ENCODE data around the gene CTNNBL1. TPM values are rescaled to one million over a fixed set of nuclear protein-coding genes. Genes with fewer than 3 reads are reported as not detected.

CTNNBL1 gene
- polyA plus RNA-seq, 1 of the 3 experiments (the other 2 are of a cell fraction), result 29.5 TPM

GRCh38 chr20:37797669-37798175 is 103.9 kb downstream of the CTNNBL1 start:
- H3K36me3 ChIP-seq (replicated peaks in 1 of 2; ENCODE audit: control insufficient read depth in 1 of 2, insufficient read depth in 2 of 2, low read length in 1 of 2), result peaks cover 16 to 23% of the 10 kb centered on the region in 2 experiments
- no peaks in the 10 kb centered on the region for H3K27me3 ChIP-seq (ENCODE audit: insufficient read depth)
- POLR2A ChIA-PET, result no interaction called here
- no peak overlapping the region for H3K4me2 ChIP-seq
- no peak for DNase-seq
- WGBS (ENCODE audit: low lambda C conversion rate), result 92% methylated on average over 4 of the region's 4 CpGs
- CTCF ChIA-PET, result interaction anchor here (1.4 kb wide), 1 partner anchor 18 kb away, joined by 3 read pairs; no protein-coding TSS in a partner anchor
- no peak overlapping the region for H3K27ac ChIP-seq (ENCODE audit: low read depth in 2 of 2, low read length in 1 of 2)
- no peak overlapping the region for H3K4me3 ChIP-seq (ENCODE audit: low read depth in 2 of 2, low read length in 1 of 2)
- no peaks in the 10 kb centered on the region for H3K9me2 ChIP-seq
- TF ChIP-seq NFIC (IDR thresholded peaks at IDR 0.05; ENCODE audit: borderline replicate concordance), result no peak
- TF ChIP-seq EZH2phosphoT487 (IDR thresholded peaks at IDR 0.05; ENCODE audit: borderline replicate concordance, low read depth), result no peak
- no peaks in the 10 kb centered on the region for H3K79me2 ChIP-seq (ENCODE audit: insufficient read depth)
- H3K4me1 ChIP-seq (ENCODE audit: control insufficient read depth in 1 of 2, insufficient read depth in 2 of 2, low read depth in 1 of 2, low read length in 1 of 2), result no peaks in the 10 kb centered on the region
- no peak overlapping the region for H2AFZ ChIP-seq (ENCODE audit: low read depth)
- no peak overlapping the region for H3K9ac ChIP-seq
- H3K9me3 ChIP-seq, result no peaks in the 10 kb centered on the region
- no peaks in the 10 kb centered on the region for H4K20me1 ChIP-seq (ENCODE audit: insufficient read depth)
- H3F3A ChIP-seq (replicated peaks; ENCODE audit: insufficient read depth), result no peaks in the 10 kb centered on the region

GRCh38 chr20:37798312-37798711 is 104.5 kb downstream of the CTNNBL1 start:
- H3K79me2 ChIP-seq (ENCODE audit: insufficient read depth), result no peaks in the 10 kb centered on the region
- H3K27me3 ChIP-seq (ENCODE audit: insufficient read depth), result no peaks in the 10 kb centered on the region
- no peak overlapping the region for H2AFZ ChIP-seq (ENCODE audit: low read depth)
- H3K9me2 ChIP-seq, result no peaks in the 10 kb centered on the region
- H3K9ac ChIP-seq, result no peak overlapping the region
- no peaks in the 10 kb centered on the region for H3F3A ChIP-seq (replicated peaks; ENCODE audit: insufficient read depth)
- ChIA-PET CTCF (interaction anchor here (0.9 to 1.4 kb wide), 2 partner anchors 18 to 235 kb away, joined by 3 read pairs; no protein-coding TSS in a partner anchor), POLR2A (no interaction called here)
- no peak for DNase-seq
- H3K27ac ChIP-seq (ENCODE audit: low read depth in 2 of 2, low read length in 1 of 2), result no peak overlapping the region
- TF ChIP-seq MXI1 (IDR thresholded peaks at IDR 0.05; ENCODE audit: low read depth, low read length) (no peak), NFIC (IDR thresholded peaks at IDR 0.05; ENCODE audit: borderline replicate concordance) (no peak), RFX5 (IDR thresholded peaks at IDR 0.05; ENCODE audit: low read length) (no peak), FOSL2 (IDR thresholded peaks at IDR 0.05; ENCODE audit: borderline replicate concordance, low read depth) (no peak), TCF12 (IDR thresholded peaks at IDR 0.05) (no peak), RCOR1 (IDR thresholded peaks at IDR 0.05; ENCODE audit: low read length) (no peak), POLR2AphosphoS5 (IDR thresholded peaks at IDR 0.05; ENCODE audit: low read depth, low read length) (no peak), FOXM1 (IDR thresholded peaks at IDR 0.05; ENCODE audit: low read depth) (no peak), PBX3 (IDR thresholded peaks at IDR 0.05) (no peak), FOXJ3 (CRISPR knock-in tag; IDR thresholded peaks at IDR 0.05) (no peak), NRF1 (IDR thresholded peaks at IDR 0.05; ENCODE audit: low read depth, low read length) (no peak)
- no peak overlapping the region for H3K4me2 ChIP-seq
- H3K9me3 ChIP-seq, result no peaks in the 10 kb centered on the region
- WGBS (ENCODE audit: low lambda C conversion rate), result 100% methylated on average over 2 of the region's 2 CpGs
- H3K4me3 ChIP-seq (ENCODE audit: low read depth in 2 of 2, low read length in 1 of 2), result no peak overlapping the region
- peaks cover 11 to 25% of the 10 kb centered on the region in 2 experiments for H3K36me3 ChIP-seq (replicated peaks in 1 of 2; ENCODE audit: control insufficient read depth in 1 of 2, insufficient read depth in 2 of 2, low read length in 1 of 2)
- no peaks in the 10 kb centered on the region for H4K20me1 ChIP-seq (ENCODE audit: insufficient read depth)
- peaks cover 0 to 4% of the 10 kb centered on the region in 2 experiments; a peak in 2 of 4 replicates for H3K4me1 ChIP-seq (ENCODE audit: control insufficient read depth in 1 of 2, insufficient read depth in 2 of 2, low read depth in 1 of 2, low read length in 1 of 2)

Measured in SK-N-SH (cell line).